GM12874 (cell line): ENCODE results near the gene ADAM15.

Source experiments
- CTCF ChIP-seq: IDR thresholded peaks from 2 replicates; pipeline ENCODE4 v1.5.1; 2011; ENCODE audit warnings: low read depth, mild to moderate bottlenecking, control low read depth, low read length, moderate library complexity; ENCODE audit not compliant: insufficient read depth

The ADAM15 gene

DNA sequence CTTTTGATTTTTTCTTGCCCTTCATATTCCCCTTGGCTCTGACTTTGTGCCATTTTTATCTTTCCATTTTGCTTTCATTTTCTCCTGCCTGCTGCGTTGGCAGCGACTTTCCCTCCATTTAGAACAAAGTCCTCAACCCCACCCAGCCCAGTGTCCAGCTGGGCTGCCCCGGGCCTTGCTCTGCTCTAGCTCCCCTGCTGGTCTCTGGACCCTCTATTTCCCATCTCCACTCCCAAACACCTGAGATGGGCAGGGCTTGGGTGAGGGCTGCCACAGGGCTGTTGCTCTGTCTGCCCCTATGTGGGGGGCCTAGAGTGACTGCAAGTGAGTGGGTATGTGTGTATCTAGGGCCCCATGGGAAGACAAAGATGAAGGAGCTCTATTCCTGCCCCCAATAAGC is 7.3 kb upstream of the ADAM15 start:
- no peak for TF ChIP-seq CTCF

DNA sequence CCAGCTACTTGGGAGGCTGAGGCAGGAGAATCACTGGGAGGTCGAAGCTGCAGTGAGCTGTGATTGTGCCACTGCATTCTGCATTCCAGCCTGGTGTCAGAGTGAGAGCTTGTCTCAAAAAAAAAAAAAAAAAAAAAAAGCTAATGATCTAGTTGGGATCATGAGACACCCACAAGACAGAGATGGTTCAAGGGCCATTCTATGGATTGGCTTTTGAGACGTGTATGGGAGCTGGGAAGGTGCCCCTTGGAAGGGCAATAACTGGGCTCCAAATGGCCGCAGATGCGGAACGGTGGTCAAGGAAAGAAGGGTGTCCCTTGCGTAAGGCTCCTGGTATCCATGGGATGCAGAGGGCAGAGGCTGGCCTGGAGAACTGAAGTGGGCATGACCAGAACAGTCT is 6.8 kb upstream of the ADAM15 start:
- TF ChIP-seq CTCF: no peak

DNA sequence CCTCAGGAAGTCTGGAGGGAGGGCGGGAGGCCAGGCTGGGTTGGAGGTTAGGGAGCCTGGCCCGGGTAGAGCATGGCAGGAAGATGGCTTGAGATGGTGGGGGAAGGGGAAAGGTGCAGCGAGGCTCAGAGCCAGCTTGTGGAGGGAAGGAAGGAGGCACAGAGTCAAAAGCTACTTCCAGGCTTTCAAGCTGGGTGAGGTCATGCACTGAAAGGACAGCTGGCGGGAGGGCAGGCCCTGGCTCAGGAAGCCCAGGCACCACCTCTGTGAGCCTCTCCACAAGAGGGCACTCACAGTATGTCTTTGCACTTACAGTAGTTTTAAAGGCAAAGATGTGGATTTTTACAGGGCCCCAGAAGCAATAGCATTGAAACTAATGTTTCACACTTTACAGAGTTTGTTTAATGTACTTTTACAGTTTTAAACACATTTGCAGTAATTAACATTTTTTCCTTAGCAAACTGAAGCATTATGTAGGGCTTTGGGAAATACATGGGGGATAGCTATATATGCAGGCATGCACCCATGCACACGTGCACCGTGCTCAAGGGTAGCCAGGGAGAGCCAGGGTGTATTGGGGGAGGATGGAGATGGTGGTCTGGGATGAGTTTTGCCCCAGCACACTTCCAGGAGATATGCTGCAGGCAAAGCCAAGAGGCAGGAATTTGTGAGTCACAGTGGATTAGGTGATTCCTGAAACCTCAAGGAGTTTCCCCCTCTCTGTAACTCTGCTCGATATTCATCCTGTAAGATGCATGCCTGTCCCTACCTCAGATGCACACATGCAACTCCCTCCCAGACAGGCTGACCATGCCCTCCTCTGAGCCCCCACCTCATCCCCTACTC is 6.1 kb upstream of the ADAM15 start:
- TF ChIP-seq CTCF: peak; percentile 66

DNA sequence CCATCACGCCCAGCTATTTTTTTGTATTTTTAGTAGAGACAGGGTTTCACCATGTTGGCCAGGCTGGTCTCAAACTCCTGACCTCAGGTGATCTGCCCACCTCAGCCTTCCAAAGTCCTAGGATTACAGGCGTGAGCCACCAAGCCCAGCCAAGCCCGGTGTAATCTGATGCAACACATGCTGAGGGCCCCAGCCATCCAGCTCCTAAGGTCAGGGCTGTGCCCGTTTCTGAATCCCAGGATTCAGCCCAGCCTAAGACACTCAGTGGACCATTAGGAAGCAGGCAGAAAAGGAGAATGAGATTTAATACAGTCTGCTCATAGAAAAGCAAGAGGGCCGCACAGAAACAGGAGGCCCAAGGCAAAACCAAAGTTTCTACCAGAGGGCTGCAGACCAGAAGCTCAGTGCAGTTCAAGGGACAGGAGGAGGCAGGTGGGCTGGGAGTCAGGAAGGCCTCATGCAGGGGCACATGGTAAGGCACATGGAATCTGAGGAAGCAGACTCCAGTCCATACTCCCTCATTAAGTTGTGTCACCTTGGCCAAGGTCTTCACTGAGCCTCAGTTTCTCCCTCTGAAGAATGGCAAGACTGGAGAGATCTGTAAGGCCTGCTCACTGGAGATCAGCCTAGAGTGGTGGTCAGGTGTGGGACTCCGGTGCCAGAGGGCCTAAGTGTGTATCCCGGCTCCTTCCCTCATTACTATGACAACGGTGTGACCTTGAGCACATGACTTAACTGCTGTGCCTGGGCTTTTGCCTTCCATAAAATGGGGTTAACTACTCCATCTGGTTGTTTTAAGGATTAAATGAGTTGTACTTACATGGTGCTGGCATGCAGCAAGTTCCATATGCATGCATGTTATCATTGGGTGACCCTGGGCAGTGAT is 2.4 kb upstream of the ADAM15 start:
- no peak for TF ChIP-seq CTCF

DNA sequence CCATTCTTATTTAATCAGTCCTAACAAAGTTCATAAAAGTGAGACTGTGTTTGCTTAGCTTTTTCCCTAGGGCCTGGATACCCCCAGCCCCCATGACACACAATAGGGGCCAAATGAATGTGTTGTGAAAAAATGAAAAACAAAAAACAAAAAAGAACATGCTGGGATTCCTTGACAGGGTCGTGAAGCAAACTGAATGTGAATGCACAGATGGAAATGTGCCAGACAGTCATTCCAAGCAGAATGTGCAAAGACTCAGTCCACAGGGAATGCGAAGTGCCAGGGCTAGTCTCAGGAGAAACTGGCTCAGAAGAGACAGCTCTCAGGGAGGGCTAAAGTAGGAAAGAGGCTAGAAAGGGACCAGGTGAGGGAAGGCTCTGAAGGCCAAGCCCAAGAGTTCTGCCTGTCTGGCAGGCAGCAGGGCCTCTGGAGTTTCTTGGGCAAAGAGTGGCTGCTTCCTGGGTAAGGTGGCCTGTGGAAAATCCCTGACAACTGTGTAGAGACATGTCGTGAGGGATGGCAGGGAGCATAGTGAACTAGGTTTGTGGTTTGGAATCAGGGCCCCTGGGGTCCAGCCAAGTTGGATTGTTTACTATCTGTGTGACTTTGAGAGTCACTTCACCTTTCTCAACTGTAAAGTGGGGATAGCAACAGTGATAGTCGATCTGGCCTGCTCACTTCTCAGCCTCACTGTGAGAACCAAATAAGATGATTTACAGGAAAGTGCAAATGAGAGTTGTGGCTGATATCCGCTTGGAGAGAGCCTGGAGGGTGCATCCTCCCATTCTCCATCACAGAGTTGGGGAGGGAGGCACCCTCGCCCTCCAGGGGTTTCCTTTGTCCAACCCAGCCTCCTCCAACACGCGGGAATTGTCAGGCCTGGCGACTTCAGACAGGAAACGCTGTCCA is 1.2 kb upstream of the ADAM15 start:
- no peak for TF ChIP-seq CTCF

DNA sequence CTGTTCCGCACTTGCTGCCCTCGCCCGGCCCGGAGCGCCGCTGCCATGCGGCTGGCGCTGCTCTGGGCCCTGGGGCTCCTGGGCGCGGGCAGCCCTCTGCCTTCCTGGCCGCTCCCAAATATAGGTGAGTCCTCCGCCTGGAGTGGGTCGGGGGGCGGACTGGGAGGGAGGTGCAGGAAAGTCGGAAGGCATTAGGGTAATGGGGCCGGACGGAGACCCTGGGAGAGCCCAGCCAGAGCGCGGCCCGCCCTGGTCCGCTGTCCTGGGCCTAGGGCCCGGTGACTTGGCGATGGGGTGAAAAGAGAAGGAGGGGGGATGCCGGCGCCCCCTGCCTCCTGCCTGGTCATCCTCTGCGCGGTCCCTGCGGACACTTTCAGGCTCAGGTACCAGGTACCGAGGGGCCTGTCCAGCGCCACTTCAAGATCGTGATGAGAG is 243 bp downstream of the ADAM15 start:
- no peak for TF ChIP-seq CTCF
